Left forelimb (tissue), 1 donor: ENCODE results near the gene RGS17.
"Not testable (repeated sequence)": the region's sequence is repeated elsewhere in the genome, so short reads cannot be mapped to it uniquely, and the experiment has no call there.

Experiments used
- DNase-seq: peaks from one replicate; pipeline ENCODE4 v3.0.0-alpha.2; 2018; ENCODE audit warnings: low spot score

The RGS17 gene

GRCh38 chr6:153123801-153124200 is 7.3 kb downstream of the RGS17 start:
- DNase-seq, result no peak

GRCh38 chr6:153121311-153121710 is 9.8 kb downstream of the RGS17 start:
- DNase-seq, result no peak

DNA sequence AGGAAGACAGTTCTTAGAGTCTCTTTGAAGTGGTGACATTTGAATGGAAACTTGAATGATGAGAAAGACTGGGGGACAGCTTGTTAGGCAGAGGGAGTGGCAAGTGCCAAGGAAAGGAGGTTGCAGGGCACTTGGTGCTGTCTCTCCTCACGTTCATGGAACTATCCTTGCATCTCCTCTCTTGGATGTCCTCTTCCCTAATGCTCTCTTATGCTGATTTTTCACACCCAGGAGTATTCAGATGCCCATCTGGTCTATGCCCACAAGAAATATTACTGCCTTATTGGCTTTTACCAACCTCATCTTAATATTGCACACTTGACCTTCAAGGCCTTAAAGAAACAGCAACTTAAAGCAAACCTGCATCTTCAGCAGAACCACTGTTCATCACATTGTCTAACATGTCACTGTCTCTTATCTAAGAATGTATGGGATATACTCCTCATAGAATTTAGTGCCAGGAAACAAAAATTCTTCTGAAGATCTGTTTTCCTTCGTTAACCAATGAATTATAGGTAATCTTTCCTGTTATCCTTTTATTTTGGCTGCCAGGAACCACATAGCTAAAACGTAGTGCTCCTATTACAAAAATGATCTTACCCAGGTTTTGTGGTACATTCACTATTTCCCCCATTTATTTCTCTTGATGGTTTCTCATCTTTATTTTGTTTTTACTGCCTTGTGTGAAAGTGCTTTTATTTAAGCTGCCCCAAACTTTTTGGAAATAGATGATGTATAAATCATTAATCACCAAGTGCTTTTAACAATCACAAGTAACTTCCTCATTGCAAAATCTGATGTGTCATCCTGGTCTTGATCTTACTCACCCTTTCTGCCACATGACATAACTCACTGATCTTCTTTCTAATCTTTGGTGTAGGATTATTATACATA is 12.8 kb downstream of the RGS17 start:
- DNase-seq, result no peak

DNA sequence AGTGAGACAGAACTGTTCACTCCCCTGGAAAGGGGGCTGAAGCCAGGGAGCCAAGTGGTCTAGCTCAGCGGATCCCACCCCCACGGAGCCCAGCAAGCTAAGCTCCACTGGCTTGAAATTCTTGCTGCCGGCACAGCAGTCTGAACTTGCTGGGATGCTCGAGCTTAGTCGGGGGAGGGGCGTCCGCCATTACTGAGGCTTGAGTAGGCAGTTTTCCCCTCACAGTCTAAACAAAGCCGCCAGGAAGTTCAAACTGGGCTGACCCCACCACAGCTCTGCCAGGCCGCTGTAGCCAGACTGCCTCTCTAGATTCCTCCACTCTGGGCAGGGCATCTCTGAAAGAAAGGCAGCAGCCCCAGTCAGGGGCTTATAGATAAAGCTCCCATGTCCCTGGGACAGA is 20.0 kb downstream of the RGS17 start:
- DNase-seq, result not testable (repeated sequence)

DNA sequence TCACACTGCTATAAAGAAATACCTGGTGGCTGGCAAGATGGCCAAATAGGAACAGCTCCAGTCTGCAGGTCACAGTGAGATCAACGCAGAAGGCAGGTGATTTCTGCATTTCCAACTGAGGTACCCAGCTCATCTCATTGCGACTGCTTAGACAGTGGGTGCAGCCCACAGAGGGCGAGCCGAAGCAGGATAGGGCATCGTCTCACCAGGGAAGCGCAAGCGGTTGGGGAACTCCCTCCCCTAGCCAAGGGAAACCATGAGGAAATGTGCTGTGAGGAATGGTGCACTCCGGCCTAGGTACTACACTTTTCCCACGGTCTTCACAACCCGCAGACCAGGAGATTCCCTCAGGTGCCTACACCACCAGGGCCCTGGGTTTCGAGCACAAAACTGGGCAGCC is 20.5 kb downstream of the RGS17 start:
- DNase-seq, result not testable (repeated sequence)

DNA sequence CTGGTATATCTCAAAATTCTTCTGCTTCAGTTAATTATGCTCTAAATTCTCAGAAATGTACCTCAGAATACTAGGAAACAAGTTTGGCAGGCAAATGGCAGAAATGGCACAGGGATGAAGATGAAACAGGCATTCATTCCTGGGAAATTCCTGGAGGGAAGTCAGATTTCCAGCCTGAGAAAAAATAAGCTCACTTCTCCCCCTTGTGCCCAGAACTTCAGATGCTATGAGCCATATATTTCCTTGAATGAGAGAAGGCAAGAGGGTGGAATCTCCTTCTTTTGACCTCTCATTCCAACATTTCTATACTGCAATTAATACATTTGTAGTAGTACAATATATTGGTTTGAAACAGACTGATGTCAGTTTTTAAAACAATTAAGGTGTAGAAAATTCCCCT is 22.8 kb downstream of the RGS17 start:
- no peak for DNase-seq

DNA sequence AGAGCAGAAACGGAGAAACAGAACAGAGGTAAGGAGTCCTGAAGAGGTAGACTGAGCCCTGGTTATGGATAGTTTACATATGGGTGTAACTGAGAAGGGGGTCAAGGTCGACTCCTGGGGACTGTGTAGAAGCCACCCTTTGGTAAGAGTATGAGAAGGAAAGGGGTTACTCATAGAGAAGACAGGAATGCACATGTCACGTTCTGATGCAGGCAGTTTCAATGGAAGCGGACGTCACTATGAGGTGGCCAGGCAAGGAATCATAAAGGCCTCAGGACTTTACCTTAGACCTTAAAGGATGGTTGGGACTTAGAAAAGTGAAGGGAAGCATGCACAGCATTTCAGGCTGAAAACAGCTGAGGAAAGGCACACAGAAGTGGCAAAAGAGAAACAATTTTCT is 25.1 kb downstream of the RGS17 start:
- no peak for DNase-seq

DNA sequence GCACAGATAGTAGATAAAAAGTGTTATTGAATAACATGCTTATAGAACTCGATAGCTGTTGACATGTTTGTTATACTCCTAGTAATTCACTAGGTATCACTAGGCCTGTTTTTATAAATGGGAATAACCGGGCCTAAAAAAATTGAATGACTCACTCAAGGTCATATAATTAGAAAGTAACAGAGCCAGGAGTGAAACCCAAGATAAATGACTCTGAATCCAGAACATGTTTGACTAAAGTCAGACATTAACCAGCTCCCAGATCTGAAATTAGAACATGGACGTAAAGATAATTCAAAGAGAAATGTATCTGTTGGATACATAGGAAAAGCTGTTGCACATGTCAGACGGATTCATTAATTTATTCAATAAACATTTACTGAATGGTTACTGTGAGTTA is 26.9 kb downstream of the RGS17 start:
- no peak for DNase-seq

GRCh38 chr6:153103319-153103655 is 27.8 kb downstream of the RGS17 start:
- DNase-seq, result no peak

DNA sequence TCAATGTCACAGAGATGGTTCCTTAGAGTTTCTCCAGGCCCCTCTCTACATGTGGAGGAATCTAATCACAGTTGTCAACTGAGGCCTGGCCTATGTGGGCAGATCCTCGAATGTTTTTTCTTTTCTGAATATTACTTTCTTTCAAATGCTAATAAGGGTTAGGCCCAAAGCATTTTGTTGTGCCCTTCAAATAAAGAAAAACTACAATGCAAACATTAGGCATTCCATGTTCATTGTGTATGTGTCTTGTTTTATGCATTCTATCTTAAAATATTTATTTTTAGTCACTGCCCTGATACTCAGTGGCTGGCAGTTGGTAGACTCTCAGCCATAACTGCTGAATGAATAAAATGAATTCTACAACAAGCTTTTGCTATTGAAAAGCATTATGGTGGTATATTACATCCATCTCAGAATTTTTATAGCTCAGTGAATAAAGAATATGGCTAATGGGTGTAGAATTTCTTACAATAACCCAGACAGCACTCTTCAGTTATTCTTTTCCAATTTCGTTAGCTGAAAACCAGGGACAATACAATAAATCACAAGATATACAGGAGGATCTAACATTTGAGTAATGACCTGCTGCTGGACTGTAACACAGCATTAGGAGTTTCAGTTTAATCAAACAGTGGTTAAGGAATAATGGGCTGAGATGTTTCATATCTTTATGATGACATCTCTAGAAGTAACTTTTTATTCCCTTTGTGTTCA is 28.3 kb downstream of the RGS17 start:
- no peak for DNase-seq

DNA sequence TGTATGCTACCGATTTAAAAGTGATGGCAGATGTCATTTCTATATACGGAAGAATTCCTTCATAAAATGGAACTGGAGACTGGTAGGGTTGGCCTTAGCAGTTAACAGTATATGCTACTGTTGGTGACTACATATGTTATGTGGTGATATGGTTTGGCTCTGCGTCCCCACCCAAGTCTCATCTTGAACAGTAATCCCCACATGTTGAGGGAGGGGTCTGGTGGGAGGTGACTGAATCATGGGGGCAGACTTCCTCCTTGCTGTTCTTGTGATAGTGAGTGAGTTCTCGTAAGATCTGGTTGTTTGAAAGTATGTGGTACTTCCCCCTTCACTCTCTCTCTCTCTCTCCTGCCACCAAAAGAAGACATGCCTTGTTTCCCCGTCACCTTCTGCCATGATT is 29.6 kb downstream of the RGS17 start:
- no peak for DNase-seq

DNA sequence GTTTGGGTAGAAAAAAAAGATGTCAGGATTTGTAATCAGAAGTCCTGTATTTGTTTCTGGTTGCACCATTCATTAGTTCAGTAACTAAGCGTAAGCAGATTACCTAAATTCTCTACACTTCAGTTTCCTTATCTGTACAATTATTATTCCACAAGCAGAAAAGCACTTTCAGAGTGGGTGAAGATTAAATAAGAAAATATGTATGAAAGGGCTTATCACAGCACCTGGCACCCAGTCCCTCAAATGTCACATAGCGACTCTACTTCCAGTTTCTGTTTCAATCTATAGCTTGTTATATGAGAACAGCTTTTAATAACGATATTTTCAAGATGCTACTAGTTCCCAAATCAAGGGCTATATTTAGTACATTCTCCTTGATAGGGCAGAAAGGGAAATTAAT is 31.4 kb downstream of the RGS17 start:
- DNase-seq, result no peak

DNA sequence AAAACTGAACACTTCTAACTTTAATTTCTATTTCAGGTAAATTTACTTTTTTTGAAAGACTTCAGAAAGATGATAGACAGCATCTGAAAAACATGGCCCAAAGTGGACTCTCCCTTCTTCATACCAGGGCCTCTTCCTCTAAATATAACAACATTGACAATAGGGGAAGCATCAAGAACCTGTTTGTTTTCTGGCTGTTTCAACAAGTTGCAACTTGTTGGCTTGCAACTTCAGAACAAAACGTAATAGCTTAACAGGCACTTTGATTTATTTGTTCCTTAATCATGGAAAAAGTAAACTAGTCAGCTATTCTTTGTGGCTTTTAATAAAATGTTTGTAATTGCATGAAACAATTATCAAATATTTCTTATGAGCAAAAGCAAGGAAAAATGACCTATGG is 34.3 kb downstream of the RGS17 start:
- DNase-seq, result no peak

DNA sequence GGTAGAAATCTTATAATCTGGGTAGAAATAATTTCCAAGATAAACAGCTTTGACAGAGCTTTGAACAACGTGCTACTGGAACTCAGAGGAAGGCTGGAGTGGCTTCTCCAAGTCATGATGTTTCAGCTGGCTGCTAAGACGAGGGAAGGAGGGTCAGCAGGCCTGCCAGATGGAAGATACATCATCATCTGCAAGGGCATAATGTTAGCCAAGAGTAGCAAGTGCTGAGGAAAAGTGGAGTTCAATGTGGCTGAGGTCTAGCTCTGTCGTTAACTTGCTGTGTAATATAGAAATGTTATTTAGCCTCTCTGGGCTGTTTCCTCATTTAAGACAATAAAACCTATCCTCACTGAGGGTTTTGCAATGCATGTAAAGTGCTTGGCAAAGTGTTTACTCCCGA is 35.1 kb downstream of the RGS17 start:
- no peak for DNase-seq

- DNase-seq, result no peak
Observed at GRCh38 chr6:153092082-153093013, 38.7 kb downstream of the RGS17 start.

GRCh38 chr6:153090241-153090930 is 40.7 kb downstream of the RGS17 start:
- DNase-seq, result no peak

- DNase-seq, result no peak
Observed at GRCh38 chr6:153088796-153089195, 42.3 kb downstream of the RGS17 start.

DNA sequence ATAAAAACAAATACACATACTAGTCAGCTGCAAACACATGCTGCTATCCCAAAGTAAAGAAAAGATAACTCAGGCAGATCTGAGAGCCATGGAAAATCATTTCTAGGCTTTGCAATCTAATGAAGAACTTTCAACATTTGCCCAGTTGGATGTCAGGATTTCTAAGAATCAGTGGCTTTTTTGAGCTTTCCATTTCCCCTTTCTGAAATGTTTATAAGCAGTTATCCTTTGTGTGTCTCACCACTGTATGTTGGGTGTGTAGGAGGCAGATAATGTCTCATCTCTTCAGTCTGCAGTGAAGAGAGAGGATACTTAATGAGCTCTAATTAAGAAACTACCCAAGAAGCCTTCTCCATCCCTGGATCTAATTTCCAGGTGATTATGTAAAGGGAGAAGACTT is 43.6 kb downstream of the RGS17 start:
- no peak for DNase-seq

DNA sequence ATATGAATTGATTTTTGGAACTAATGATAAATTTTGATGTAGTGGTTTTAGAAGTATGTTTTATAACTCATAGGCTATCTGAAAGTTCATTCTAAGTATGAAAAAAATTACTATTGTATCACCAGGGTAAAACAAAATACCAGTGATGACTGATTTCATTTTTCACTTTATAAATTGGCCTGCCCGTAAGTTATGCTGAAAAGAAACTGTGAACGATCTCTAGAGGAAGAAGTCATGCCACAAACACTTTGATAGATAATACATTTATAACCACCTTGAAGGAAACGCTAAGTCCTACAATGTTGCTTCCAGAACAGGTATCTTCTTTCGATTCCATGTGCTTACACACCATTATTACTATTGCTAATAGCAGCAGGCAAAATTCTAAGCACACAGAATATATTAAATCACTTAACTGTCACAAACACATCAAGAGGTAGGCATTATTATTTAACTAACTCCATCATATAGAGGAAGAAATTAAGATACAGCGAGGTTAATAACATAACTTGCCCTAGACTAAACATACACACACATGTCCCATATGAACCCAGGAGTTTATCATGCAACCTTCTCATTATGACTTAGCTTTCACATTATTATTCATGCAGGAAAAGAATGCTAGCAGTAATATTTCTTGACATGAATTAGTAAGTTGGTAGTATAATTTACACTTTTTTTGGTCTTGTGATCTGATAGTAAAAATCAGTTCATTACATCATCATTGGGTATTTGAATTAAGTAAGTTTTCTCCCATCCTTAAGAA is 44.7 kb downstream of the RGS17 start:
- no peak for DNase-seq

DNA sequence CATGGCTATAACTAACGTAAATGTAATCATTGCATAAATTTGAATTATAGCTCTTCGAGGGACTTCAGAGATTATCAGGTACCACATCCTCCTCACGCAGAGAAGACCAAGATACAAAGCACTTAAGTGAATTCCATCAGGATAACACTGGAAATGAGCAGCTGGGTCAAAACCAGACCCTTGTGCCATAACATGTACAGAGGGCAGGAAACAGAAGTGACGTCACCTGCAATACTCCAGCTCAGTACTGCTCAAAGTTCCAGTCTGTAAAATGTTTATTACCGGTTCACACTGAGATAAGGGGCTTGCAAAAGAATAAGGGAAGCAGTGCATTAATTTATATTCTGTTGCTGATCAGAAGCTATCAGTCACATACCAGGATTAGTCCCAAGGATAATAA is 45.8 kb downstream of the RGS17 start:
- no peak for DNase-seq

DNA sequence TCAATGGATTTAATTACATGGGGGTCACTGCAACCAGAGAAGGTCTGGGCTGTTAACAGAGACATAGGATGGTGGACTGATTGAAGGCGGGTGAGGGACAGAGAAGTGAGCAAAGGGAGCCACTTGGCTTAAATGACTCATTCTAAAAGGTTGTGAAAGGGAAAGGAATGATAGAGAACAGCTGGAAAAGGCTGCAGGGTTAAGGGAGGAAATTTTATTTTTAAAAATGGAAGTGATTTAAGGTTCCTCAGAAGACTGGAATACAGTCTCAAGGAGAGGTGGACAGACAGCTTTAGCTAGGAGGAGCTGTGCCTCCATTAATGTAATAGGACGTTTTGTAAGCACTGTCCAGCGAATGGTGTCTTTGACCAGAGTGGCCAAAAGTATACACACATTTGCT is 46.7 kb downstream of the RGS17 start:
- DNase-seq, result no peak
